PFSK-1 (cell line): ENCODE results near the gene ELMO1. TPM values are rescaled to one million over a fixed set of nuclear protein-coding genes. Genes with fewer than 3 reads are reported as not detected.

Experiments used
- FOXP2 ChIP-seq: optimal IDR thresholded peaks from 2 replicates; pipeline ENCODE3; 2011; ENCODE audit warnings: borderline replicate concordance, control low read depth, inconsistent platforms; ENCODE audit not compliant: insufficient read depth; ENCODE audit errors: extremely low read length, extremely low read depth
- POLR2AphosphoS5 ChIP-seq: IDR thresholded peaks from 2 replicates; pipeline ENCODE4 v1.6.1; 2012; ENCODE audit warnings: low read depth, mild to moderate bottlenecking, control low read depth, low read length, moderate library complexity
- REST ChIP-seq, 2 experiments: IDR thresholded peaks; 2 replicates each; pipeline versions ENCODE4 v1.6.1 to v1.8.0; 2011 to 2012; ENCODE audit warnings: low read depth in 2 of 2, low read length in 2 of 2, control low read depth in 1 of 2, inconsistent platforms in 1 of 2, mild to moderate bottlenecking in 1 of 2, moderate library complexity in 1 of 2; ENCODE audit not compliant: insufficient read depth in 1 of 2
- SIN3A ChIP-seq: IDR thresholded peaks from 2 replicates; pipeline ENCODE4 v1.6.1; 2012; ENCODE audit warnings: mild to moderate bottlenecking, low read length, moderate library complexity, borderline replicate concordance; ENCODE audit not compliant: insufficient read depth
- TAF1 ChIP-seq: IDR thresholded peaks from 2 replicates; pipeline ENCODE4 v1.6.1; 2012; ENCODE audit warnings: low read length, control low read depth, borderline replicate concordance; ENCODE audit not compliant: insufficient read depth
- polyA plus RNA-seq: library from polyadenylated mRNA; unstranded; fragments of >200 nt; gene quantifications from one replicate; pipeline ENCODE4 v1.2.1, GENCODE V29; 2012; ENCODE audit warnings: low read depth, missing spikeins; ENCODE audit not compliant: insufficient read length

ELMO1 gene, protein sequence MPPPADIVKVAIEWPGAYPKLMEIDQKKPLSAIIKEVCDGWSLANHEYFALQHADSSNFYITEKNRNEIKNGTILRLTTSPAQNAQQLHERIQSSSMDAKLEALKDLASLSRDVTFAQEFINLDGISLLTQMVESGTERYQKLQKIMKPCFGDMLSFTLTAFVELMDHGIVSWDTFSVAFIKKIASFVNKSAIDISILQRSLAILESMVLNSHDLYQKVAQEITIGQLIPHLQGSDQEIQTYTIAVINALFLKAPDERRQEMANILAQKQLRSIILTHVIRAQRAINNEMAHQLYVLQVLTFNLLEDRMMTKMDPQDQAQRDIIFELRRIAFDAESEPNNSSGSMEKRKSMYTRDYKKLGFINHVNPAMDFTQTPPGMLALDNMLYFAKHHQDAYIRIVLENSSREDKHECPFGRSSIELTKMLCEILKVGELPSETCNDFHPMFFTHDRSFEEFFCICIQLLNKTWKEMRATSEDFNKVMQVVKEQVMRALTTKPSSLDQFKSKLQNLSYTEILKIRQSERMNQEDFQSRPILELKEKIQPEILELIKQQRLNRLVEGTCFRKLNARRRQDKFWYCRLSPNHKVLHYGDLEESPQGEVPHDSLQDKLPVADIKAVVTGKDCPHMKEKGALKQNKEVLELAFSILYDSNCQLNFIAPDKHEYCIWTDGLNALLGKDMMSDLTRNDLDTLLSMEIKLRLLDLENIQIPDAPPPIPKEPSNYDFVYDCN
- not detected for polyA plus RNA-seq

DNA sequence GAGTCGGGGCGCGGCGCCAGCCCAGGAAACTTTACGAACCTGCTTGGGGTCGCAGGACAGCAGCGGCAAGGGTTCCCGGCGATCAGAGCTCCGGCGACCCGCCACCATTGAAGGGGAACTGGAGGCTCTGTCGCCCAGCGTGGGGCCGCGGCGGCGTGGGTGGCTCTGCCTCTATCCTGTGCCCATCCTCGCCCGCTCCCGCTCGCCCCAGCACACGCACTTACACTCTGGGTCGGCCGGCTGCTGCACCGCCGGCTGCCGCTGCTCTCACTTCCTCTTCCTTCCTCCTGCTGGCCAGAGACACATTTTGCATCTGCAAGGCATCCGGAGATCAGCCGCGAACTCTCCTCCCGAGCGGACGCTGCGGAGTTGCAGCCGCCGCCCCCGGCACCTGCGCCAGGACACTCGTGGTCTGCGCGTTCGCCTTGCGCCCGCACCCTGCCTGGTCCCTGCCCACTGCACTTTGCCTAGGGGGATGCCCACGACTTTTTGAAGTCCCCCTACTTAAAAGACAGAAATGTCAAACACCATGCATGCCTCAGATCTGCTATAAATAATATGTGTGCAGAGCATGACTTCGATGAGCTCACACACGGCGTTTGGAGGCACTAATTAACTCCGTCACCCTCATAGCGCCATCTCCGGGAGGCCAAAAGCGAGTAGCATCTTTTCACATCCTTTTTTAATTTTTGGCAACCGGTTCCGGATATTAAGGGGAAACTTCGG is at the start of gene ELMO1:
Gene ELMO1, minus strand, starts transcription at position 229 of the 726 bp plus-strand sequence. CDS start 106,174 bp downstream, outside the sequence.
- TF ChIP-seq REST (IDR thresholded peaks at IDR 0.05; ENCODE audit: insufficient read depth in 1 of 2, low read depth in 2 of 2, low read length in 2 of 2) = no peak

GRCh38 chr7:37497576-37497975 is 48.9 kb upstream of the ELMO1 start:
- TF ChIP-seq TAF1 (no peak), POLR2AphosphoS5 (no peak), REST (IDR thresholded peaks at IDR 0.05; ENCODE audit: insufficient read depth in 1 of 2, low read depth in 2 of 2, low read length in 2 of 2) (no peak), FOXP2 (no peak), SIN3A (no peak)

DNA sequence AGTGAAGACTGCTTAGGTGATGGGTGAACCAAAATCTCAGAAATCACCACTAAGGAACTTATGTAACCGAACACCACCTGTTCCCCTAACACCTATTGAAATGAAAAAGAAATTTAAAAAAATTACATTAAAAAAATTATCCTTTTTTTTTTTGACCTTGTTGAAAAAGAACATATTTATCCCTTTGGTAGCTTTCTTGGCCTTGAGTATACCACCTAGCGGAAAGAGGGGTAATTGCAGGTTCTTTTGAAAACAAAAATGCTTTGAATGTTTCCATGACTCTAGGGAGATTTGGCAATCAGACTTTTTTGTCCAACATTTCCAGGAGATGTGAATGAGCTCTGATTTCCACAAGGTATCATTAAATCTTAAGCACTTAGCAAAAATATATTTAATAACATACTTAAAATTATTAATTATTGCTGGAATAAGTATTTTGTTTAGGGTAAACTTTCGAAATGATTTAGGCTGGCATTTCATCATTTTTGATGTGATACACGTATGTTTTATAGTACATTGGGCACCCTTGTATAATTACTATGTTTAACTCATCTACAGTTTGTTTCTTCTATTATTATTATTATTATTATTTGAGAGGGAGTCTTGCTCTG is 47.0 kb upstream of the ELMO1 start:
- TF ChIP-seq POLR2AphosphoS5 (no peak), FOXP2 (no peak), REST (IDR thresholded peaks at IDR 0.05; ENCODE audit: insufficient read depth in 1 of 2, low read depth in 2 of 2, low read length in 2 of 2) (no peak), SIN3A (no peak), TAF1 (no peak)

DNA sequence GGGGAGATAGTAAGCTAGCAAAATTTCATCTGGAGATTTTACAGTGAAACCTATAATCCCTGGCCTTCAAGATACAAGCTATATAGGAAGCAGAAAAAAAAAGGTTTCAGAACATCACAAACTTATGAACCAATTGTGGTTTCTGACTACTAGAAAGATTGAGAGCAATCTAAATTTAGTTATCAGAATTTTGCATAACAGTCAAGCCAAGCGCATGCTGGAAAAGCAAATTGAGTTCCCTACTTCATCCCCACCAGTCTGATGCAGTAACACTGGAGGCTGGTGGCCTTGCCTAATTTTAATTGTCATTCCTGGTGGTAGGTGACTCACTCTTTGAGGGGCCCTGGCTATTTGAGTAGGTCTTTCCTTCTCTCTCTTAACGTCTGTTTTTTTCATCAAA is 46.3 kb upstream of the ELMO1 start:
- TF ChIP-seq SIN3A = no peak
- TF ChIP-seq POLR2AphosphoS5 = no peak
- TF ChIP-seq REST (IDR thresholded peaks at IDR 0.05; ENCODE audit: insufficient read depth in 1 of 2, low read depth in 2 of 2, low read length in 2 of 2) = no peak
- TF ChIP-seq TAF1 = no peak
- no peak for TF ChIP-seq FOXP2
